Gastroesophageal sphincter (tissue), 4 donors: ENCODE results near the gene GPR150. TPM values are rescaled to one million over a fixed set of nuclear protein-coding genes. Genes with fewer than 3 reads are reported as not detected.

Experiments
- ATAC-seq: fragments of 150-250 bp; one replicate; pipeline ENCODE4 v1.9.1; 2016; ENCODE audit warnings: mild to moderate bottlenecking, moderate library complexity
- H3K27ac ChIP-seq, 4 donors: fragments of 200-600 bp; sonication (generic) in 3 of 4; 1 replicate in 3 of 4; 2 replicates in 1 of 4; pipeline ENCODE4 v1.5.1; 2016 to 2019
- H3K27me3 ChIP-seq: fragments of 200-600 bp; sonication (generic); one replicate; pipeline ENCODE4 v1.5.1; 2019
- H3K36me3 ChIP-seq, 2 donors: fragments of 200-600 bp; sonication (generic); one replicate each; pipeline ENCODE4 v1.5.1; 2019; ENCODE audit warnings: control low read depth in 1 of 2
- H3K4me1 ChIP-seq, 3 donors: fragments of 200-600 bp; sonication (generic); 1 replicate in 2 of 3; 2 replicates in 1 of 3; pipeline ENCODE4 v1.5.1; 2016 to 2019; ENCODE audit warnings: control low read depth in 2 of 3
- H3K4me3 ChIP-seq, 2 donors: fragments of 200-600 bp; sonication (generic); one replicate each; pipeline ENCODE4 v1.5.1; 2019; ENCODE audit warnings: mild to moderate bottlenecking in 1 of 2, moderate library complexity in 1 of 2
- H3K9me3 ChIP-seq, 3 donors: fragments of 200-600 bp; sonication (generic); one replicate each; pipeline ENCODE4 v1.5.1; 2017 to 2019; ENCODE audit warnings: control low read depth in 2 of 3
- CTCF ChIP-seq, 4 experiments: fragments of 200-600 bp in 2 of 4; fragments of 450-650 bp in 2 of 4; sonication (generic) in 1 of 4; IDR thresholded peaks; one replicate each; pipeline ENCODE4 v1.5.1; 2017 to 2019; ENCODE audit warnings: antibody characterized with exemption in 4 of 4, mild to moderate bottlenecking in 2 of 4, moderate library complexity in 2 of 4
- EP300 ChIP-seq: sonication (generic); formaldehyde crosslinking; IDR thresholded peaks from one replicate; pipeline ENCODE4 v1.6.1; 2017; ENCODE audit warnings: antibody characterized with exemption, mild to moderate bottlenecking
- POLR2A ChIP-seq, 2 donors: fragments of 450-650 bp; IDR thresholded peaks; one replicate each; pipeline ENCODE4 v1.6.1; 2017; ENCODE audit warnings: antibody characterized with exemption in 2 of 2, mild to moderate bottlenecking in 2 of 2, moderate library complexity in 1 of 2
- POLR2AphosphoS5 ChIP-seq: sonication (generic); formaldehyde crosslinking; IDR thresholded peaks from one replicate; pipeline ENCODE4 v1.6.1; 2017; ENCODE audit warnings: antibody characterized with exemption
- WGBS, 2 donors: methylation state at CpG; one replicate each; pipeline ENCODE4 v1.1.5; 2018; ENCODE audit warnings: low coverage in 1 of 2; 5-methylcytosine and 5-hydroxymethylcytosine counted together
- total RNA-seq, 4 donors: library from RNA; depleted of rRNA; stranded (reverse); fragments of >200 nt; gene quantifications; one replicate each; pipeline ENCODE4 v1.1.0, GENCODE V29; 2016

Gene GPR150
- total RNA-seq, 4 donors from 2014 or later = 0.31 to 0.39 TPM; not detected in 2

GRCh38 chr5:95646569-95647431, 26.9 kb downstream of the GPR150 start, which contains the start of gene RFESD:
TSS of gene RFESD (plus strand) at chr5:95646777. CDS start at chr5:95652272, 5,495 bp downstream.
- ATAC-seq = peak; percentile 99
- H3K27me3 ChIP-seq = no peaks in the 10 kb centered on the region
- 11% methylated on average over 5 of the region's 60 CpGs; no CpG with 5 or more reads in 1 of the 2 donors for WGBS, 2 donors
- no peaks in the 10 kb centered on the region for H3K9me3 ChIP-seq
- TF ChIP-seq CTCF (IDR thresholded peaks at IDR 0.05) = peak in 1 of 4 experiments; percentile 28
- TF ChIP-seq POLR2A (IDR thresholded peaks at IDR 0.05) = peak; percentile 96 to 98
- TF ChIP-seq EP300 = peak; percentile 97
- peak; percentile 99 for TF ChIP-seq POLR2AphosphoS5
- peaks cover 6 to 23% (median 10%) of the 10 kb centered on the region in 3 donors for H3K4me1 ChIP-seq
- H3K36me3 ChIP-seq = no peaks in the 10 kb centered on the region
- H3K4me3 ChIP-seq = peak within 1 kb of the TSS; percentile 37 to 54
- H3K27ac ChIP-seq = peak within 1 kb of the TSS; percentile 80 to 94 (median 89)

- WGBS, 2 donors = 80 to 94% methylated on average over 12 of the region's 12 CpGs
- Histone ChIP-seq H3K9me3 (no peaks in the 10 kb centered on the region), H3K4me1 (peaks cover 6 to 23% (median 10%) of the 10 kb centered on the region in 3 donors), H3K4me3 (no peak overlapping the region), H3K27ac (peak overlapping the region; percentile 80 to 94 (median 89)), H3K27me3 (no peaks in the 10 kb centered on the region), H3K36me3 (peaks cover 0 to 7% of the 10 kb centered on the region in 2 donors)
- ATAC-seq = no peak
- no peak for TF ChIP-seq POLR2A (IDR thresholded peaks at IDR 0.05)
Measured at GRCh38 chr5:95647886-95648860, 28.3 kb downstream of the GPR150 start.

DNA sequence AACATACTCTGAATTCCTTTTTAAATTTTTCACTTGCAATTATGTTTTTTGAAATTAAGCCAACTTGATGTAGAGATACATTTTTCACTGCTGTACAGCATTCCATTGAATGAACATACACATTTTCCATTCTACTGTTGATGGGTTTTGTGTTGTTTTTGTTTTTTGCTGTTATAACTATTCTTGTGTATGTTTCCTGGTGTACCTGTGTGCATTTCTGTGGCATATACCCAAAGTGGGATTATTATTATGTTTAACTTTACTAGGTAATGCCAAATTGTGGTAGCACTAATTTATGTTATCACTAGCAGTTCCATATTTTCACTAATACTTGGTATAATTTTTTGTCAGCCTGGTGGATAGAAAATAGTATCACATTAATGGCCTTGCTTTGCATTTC, 29.4 kb downstream of the GPR150 start:
- Histone ChIP-seq H3K27ac (no peak overlapping the region), H3K4me3 (no peak overlapping the region), H3K36me3 (peaks cover 0 to 10% of the 10 kb centered on the region in 2 donors), H3K27me3 (no peaks in the 10 kb centered on the region), H3K9me3 (no peaks in the 10 kb centered on the region), H3K4me1 (peaks cover 6 to 19% (median 10%) of the 10 kb centered on the region in 3 donors)
- no peak for ATAC-seq
- no peak for TF ChIP-seq EP300
- TF ChIP-seq CTCF (IDR thresholded peaks at IDR 0.05) = peak in 2 of 4 experiments; percentile 6 to 8

DNA sequence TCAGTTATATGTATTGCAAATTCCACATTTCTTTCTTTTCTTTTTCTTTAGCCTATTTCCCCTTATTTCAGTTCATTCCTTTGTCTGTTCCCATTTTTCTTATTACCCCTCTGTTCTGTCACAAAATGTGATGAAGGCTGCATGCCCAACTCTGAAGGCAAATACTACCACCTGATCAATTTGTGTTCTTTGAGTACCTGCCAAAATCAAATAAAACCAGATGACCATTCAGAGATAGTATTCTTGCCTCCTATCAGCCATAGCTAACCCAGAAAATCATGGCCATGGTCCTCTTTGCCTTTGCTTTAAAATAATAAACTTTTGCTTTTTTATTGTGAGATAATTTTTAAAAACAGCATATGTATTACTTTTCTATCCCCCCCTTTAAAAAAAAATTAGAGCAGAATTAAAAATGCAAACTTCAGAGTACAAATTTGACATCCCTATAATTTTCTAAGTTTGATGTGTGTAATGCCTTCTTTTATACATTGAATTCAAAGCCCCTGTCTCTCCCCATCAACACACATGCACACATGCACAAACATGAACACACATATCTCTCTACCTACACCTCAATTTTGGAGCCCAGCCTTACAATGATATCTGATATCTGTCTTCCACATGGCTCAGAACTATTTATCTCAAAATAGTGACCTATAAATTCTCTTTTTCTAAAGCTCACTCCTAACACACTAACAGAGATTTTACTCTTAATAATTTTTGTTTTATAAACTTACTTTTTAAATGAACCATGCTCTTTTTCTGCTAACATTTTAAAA, 30.1 kb downstream of the GPR150 start:
- Histone ChIP-seq H3K27me3 (no peaks in the 10 kb centered on the region), H3K27ac (no peak overlapping the region), H3K4me3 (no peak overlapping the region), H3K4me1 (peaks cover 6 to 15% (median 10%) of the 10 kb centered on the region in 3 donors), H3K9me3 (no peaks in the 10 kb centered on the region), H3K36me3 (peaks cover 0 to 10% of the 10 kb centered on the region in 2 donors)
- TF ChIP-seq POLR2AphosphoS5 (no peak), EP300 (no peak), POLR2A (IDR thresholded peaks at IDR 0.05) (no peak), CTCF (IDR thresholded peaks at IDR 0.05) (no peak)
- ATAC-seq = no peak
